Right ventricle myocardium superior (tissue), 1 donor: ENCODE data around the gene ADGRG6. TPM values are rescaled to one million over a fixed set of nuclear protein-coding genes. Genes with fewer than 3 reads are reported as not detected.

Experiments
- ATAC-seq: fragments of 200-7000 bp; cut with Tn5 transposase; one replicate; pipeline ENCODE4 v1.9.1; 2020; ENCODE audit warnings: mild to moderate bottlenecking; ENCODE audit not compliant: poor library complexity
- DNase-seq: peaks from one replicate; pipeline ENCODE4 v3.0.0-alpha.2; 2020
- intact Hi-C: fragments of 100-400 bp; cut with DNase I; formaldehyde crosslinking; loops from one replicate; pipeline ENCODE4 v1.11.2; 2022
- total RNA-seq: library from RNA; stranded (reverse); fragmentation: NEBNext Ultra II Directional; extraction: Animal tissue kit (Norgen Biotek cat#: 25700); gene quantifications from one replicate; pipeline ENCODE4 v1.2.1, GENCODE V29; 2021
- donor health status: DM: no; HTN: yes; CAD: no; lungs with severe emphysema.

The ADGRG6 gene
- total RNA-seq, 1 donor from 2014 or later, result 3.2 TPM

DNA sequence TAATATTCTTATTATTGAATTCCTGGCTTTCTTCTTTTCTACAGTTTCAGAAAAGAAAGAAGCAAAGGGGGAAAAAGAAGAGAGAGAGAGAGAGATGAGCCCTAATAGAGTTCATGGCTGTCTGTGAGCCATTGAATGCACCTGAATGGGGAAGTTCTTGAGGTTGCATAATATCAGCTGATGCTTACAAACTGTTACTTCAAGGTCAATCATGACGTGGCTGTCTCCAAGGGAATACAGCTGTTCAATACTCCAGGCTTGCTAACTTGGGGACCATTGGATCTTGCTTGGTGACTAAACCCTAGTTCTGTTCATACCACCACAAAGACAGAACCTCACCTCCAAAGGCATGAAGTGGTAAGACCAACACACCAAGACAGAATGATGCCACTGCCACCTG is 180.4 kb downstream of the ADGRG6 start:
- intact Hi-C loops, result no loop called here
- no peak for DNase-seq

DNA sequence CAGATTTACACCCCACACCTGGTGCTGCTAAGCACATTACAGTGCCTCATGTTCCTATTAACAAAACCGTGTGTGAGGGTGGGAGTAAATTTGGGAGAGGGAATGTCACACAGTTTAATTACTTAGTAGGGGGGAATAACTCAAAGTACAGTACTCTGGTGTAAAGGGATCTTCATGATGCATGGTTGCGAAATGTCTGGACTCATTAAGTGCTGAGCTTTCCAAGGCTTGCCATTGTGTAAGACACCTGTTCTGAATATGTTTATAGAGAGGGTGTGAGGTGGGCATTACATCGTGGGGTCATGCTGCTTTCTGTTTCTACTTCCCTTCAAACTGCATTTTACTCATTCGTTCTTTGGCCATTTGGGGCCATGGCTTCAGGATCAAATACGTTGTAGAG is 181.2 kb downstream of the ADGRG6 start:
- intact Hi-C loops, result no loop called here
- no peak for ATAC-seq

More for the DNA sequence above, 180.4 kb downstream of the ADGRG6 start:
- no peak for ATAC-seq

GRCh38 chr6:142485256-142485655 is 183.4 kb downstream of the ADGRG6 start:
- intact Hi-C loops, result no loop called here
- no peak for DNase-seq
- no peak for ATAC-seq

More for the DNA sequence above, 181.2 kb downstream of the ADGRG6 start:
- no peak for DNase-seq

DNA sequence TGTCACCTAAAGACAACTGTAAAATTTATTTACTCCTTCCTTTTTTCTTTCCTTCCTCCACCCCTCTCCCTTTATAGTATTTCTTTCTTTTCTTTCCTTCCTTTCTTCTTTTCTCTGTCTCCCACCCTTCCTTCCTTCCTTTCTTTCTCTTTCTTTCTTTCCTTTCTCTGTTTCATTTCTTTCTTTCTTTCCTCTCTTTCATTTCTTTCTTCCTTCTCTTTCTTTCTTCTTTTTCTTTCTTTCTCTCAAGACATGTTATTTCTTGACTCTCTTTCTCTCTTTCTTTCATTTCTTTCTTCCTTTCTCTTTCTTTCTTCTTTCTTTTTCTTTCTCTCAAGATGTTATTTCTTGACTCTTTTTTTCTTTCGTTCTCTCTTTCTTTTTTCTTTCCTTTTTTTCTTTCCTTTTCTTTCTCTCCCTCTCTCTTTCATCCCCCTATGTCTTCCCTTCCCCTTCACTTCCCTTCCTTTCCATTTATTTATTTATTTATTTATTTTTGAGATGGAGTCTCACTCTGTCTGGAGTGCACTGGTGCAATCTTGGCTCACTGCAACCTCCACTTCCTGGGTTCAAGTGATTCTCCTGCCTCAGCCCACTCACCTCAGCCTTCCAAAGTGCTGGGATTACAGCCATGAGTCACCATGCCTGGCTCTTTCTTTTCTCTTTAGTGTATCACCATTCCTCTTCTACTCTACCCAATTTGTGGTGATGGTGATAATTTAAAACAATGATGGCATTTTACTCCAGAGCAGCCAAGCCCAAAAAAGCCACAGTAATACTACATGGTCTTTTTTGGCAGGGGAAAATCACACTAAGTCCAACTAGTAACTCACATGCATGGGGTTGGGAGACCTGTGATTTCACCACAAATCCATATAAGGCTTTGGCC is 188.2 kb downstream of the ADGRG6 start:
- no peak for ATAC-seq
- intact Hi-C loops, result no loop called here
- no peak for DNase-seq

Other genes with a start within 250 kb of the ADGRG6 start
- gene GJE1, start 169.1 kb upstream of the ADGRG6 start, total RNA-seq, result not detected
- not detected for gene NMBR, start 154.9 kb upstream of the ADGRG6 start, total RNA-seq
- gene VTA1, start 154.7 kb upstream of the ADGRG6 start, total RNA-seq, result 36.0 TPM